Naive thymus-derived CD4-positive, alpha-beta T cell (primary cell): ENCODE results near the gene SCAMP2. TPM values are rescaled to one million over a fixed set of nuclear protein-coding genes. Genes with fewer than 3 reads are reported as not detected.

Source experiments
- microRNA-seq: library from miRNA; unstranded; fragments of <30 nt; microRNA quantifications from one replicate; pipeline ENCODE4 v1.2.0, GENCODE V29; 2022; ENCODE audit warnings: borderline microRNAs expressed
- polyA plus RNA-seq, 2 donors: library from polyadenylated mRNA; unstranded; fragments of 300-500 nt; fragmentation: Illumina TruSeq; gene quantifications; one replicate each; pipeline ENCODE4 v1.2.3, GENCODE V29; 2021
- total RNA-seq, 6 experiments: library from RNA in 5 of 6; stranded (reverse) in 5 of 6; gene quantifications; 1 replicate in 5 of 6; 2 replicates in 1 of 6; pipeline ENCODE4 v1.2.3 and lab custom pipeline; 2021 to 2026

Gene SCAMP2
- total and polyA plus RNA-seq, 7 experiments from 2014 or later: 78.9 to 141 (median 122) TPM

Small RNA genes within 50 kb of the gene (microRNA-seq; reads per million reads assigned to microRNA genes)
- 1.6 reads per million for gene MIR6882

Other genes with a start within 250 kb of the SCAMP2 start
- gene EDC3, start 177.3 kb downstream of the SCAMP2 start, total RNA-seq: 10 to 100 TPM; 29.0 to 45.3 (median 38.7) TPM
- gene EDC3, start 177.3 kb downstream of the SCAMP2 start, polyA plus RNA-seq: 10 to 100 TPM; 25.3 to 34.2 TPM
- gene CYP1A1, start 147.8 kb downstream of the SCAMP2 start, total RNA-seq: under 1 TPM in 1 of 5 experiments, not detected in 4; 0.63 TPM
- not detected for gene CYP1A1, start 147.8 kb downstream of the SCAMP2 start, polyA plus RNA-seq
- not detected for gene CYP1A2, start 124.5 kb downstream of the SCAMP2 start, total RNA-seq
- not detected for gene CYP1A2, start 124.5 kb downstream of the SCAMP2 start, polyA plus RNA-seq
- 100 to 1,000 TPM; 163 to 421 (median 228) TPM for gene CSK, start 91.3 kb downstream of the SCAMP2 start, total RNA-seq
- 100 to 1,000 TPM in 1 of 2 donors, 10 to 100 TPM in 1; 67.7 to 144 TPM for gene CSK, start 91.3 kb downstream of the SCAMP2 start, polyA plus RNA-seq
- gene LMAN1L, start 60.5 kb downstream of the SCAMP2 start, total RNA-seq: 1 to 10 TPM in 4 of 5 experiments, under 1 TPM in 1; 0.35 to 2.4 (median 1.3) TPM
- gene LMAN1L, start 60.5 kb downstream of the SCAMP2 start, polyA plus RNA-seq: not detected
- under 1 TPM in 2 of 5 experiments, not detected in 3; 0.27 to 0.60 TPM for gene CPLX3, start 46.7 kb downstream of the SCAMP2 start, total RNA-seq
- gene CPLX3, start 46.7 kb downstream of the SCAMP2 start, polyA plus RNA-seq: not detected
- 100 to 1,000 TPM in 1 of 5 experiments, 10 to 100 TPM in 4; 53.2 to 106 (median 59.2) TPM for gene ULK3, start 30.2 kb downstream of the SCAMP2 start, total RNA-seq
- gene ULK3, start 30.2 kb downstream of the SCAMP2 start, polyA plus RNA-seq: 10 to 100 TPM; 15.4 to 32.8 TPM
- 10 to 100 TPM; 34.0 to 97.8 (median 80.6) TPM for gene MPI, start 16.7 kb upstream of the SCAMP2 start, total RNA-seq
- 10 to 100 TPM; 92.5 to 98.3 TPM for gene MPI, start 16.7 kb upstream of the SCAMP2 start, polyA plus RNA-seq
- gene FAM219B, start 33.5 kb upstream of the SCAMP2 start, total RNA-seq: 100 to 1,000 TPM in 2 of 5 experiments, 10 to 100 TPM in 3; 40.5 to 111 (median 99.6) TPM
- 10 to 100 TPM; 20.2 to 27.7 TPM for gene FAM219B, start 33.5 kb upstream of the SCAMP2 start, polyA plus RNA-seq
- gene COX5A, start 64.7 kb upstream of the SCAMP2 start, total RNA-seq: 100 to 1,000 TPM in 1 of 5 experiments, 10 to 100 TPM in 4; 44.4 to 210 (median 59.2) TPM
- gene COX5A, start 64.7 kb upstream of the SCAMP2 start, polyA plus RNA-seq: 100 to 1,000 TPM; 239 to 242 TPM
- 1 to 10 TPM in 4 of 5 experiments, under 1 TPM in 1; 0.95 to 5.8 (median 3.3) TPM for gene RPP25, start 83.4 kb upstream of the SCAMP2 start, total RNA-seq
- gene RPP25, start 83.4 kb upstream of the SCAMP2 start, polyA plus RNA-seq: 1 to 10 TPM; 4.0 to 5.5 TPM
- 1 to 10 TPM in 2 of 5 experiments, under 1 TPM in 3; 0.35 to 9.5 (median 0.87) TPM for gene SCAMP5, start 122.2 kb upstream of the SCAMP2 start, total RNA-seq
- under 1 TPM; 0.06 to 0.15 TPM for gene SCAMP5, start 122.2 kb upstream of the SCAMP2 start, polyA plus RNA-seq
- gene PPCDC, start 150.2 kb upstream of the SCAMP2 start, total RNA-seq: 10 to 100 TPM; 11.7 to 31.3 (median 17.1) TPM
- 10 to 100 TPM; 12.4 to 14.5 TPM for gene PPCDC, start 150.2 kb upstream of the SCAMP2 start, polyA plus RNA-seq